GM04504 (cell line): ENCODE data around the gene ZNF74.

Experiments
- DNase-seq: peaks from one replicate; pipeline ENCODE4 v3.0.0-alpha.2; 2012; ENCODE audit warnings: low read depth

The ZNF74 gene

GRCh38 chr22:20420157-20420842, 26.3 kb downstream of the ZNF74 start:
- DNase-seq: no peak

GRCh38 chr22:20421507-20421874, 27.5 kb downstream of the ZNF74 start:
- no peak for DNase-seq

- DNase-seq: peak; percentile 94
These were observed 28.5 kb downstream of the ZNF74 start for GRCh38 chr22:20422271-20423007.

GRCh38 chr22:20423008-20423905, 29.3 kb downstream of the ZNF74 start:
- DNase-seq: peak; percentile 69

GRCh38 chr22:20423906-20424551, 30.1 kb downstream of the ZNF74 start:
- no peak for DNase-seq

- no peak for DNase-seq
These were observed 30.6 kb downstream of the ZNF74 start for GRCh38 chr22:20424568-20424931.

GRCh38 chr22:20424932-20425565, 31.1 kb downstream of the ZNF74 start:
- DNase-seq: no peak

- DNase-seq: no peak
These were observed 31.8 kb downstream of the ZNF74 start for GRCh38 chr22:20425566-20426258.

GRCh38 chr22:20426259-20426615, 32.3 kb downstream of the ZNF74 start:
- no peak for DNase-seq

GRCh38 chr22:20427104-20427944, 33.4 kb downstream of the ZNF74 start:
- DNase-seq: no peak

- no peak for DNase-seq
These were observed 34.0 kb downstream of the ZNF74 start for GRCh38 chr22:20427945-20428417.

GRCh38 chr22:20428496-20429253, 34.7 kb downstream of the ZNF74 start:
- DNase-seq: no peak

- no peak for DNase-seq
These were observed 35.5 kb downstream of the ZNF74 start for GRCh38 chr22:20429254-20430100.

GRCh38 chr22:20430101-20430719, 36.3 kb downstream of the ZNF74 start:
- DNase-seq: no peak

- DNase-seq: no peak
These were observed 37.0 kb downstream of the ZNF74 start for GRCh38 chr22:20430720-20431510.

- DNase-seq: no peak
These were observed 37.7 kb downstream of the ZNF74 start for GRCh38 chr22:20431511-20432192.
